Cardiac muscle cell (in vitro differentiated cells and primary cell): Measurements from ENCODE around the gene FOXM1. TPM values are rescaled to one million over a fixed set of nuclear protein-coding genes. Genes with fewer than 3 reads are reported as not detected.

ENCODE experiments used
- DNase-seq, 2 donors: peaks; one replicate each; pipeline versions ENCODE4 v3.0.0 to v3.0.0-alpha.2; 2010 to 2017; ENCODE audit warnings: low read depth in 1 of 2, low spot score in 1 of 2
- H3K27ac ChIP-seq: fragments of 200-600 bp; sonication (generic); 2 replicates; pipeline ENCODE4 v1.5.1; 2016
- H3K27me3 ChIP-seq: fragments of 200-600 bp; sonication (generic); 2 replicates; pipeline ENCODE4 v1.6.0; 2016; ENCODE audit warnings: control low read depth
- H3K36me3 ChIP-seq: fragments of 200-600 bp; sonication (generic); 2 replicates; pipeline ENCODE4 v1.5.1; 2016; ENCODE audit warnings: control low read depth
- H3K4me1 ChIP-seq: fragments of 200-600 bp; sonication (generic); 2 replicates; pipeline ENCODE4 v1.8.1; 2017; ENCODE audit warnings: low read depth, mild to moderate bottlenecking, mixed run types
- H3K4me3 ChIP-seq: fragments of 200-600 bp; sonication (generic); 2 replicates; pipeline ENCODE4 v1.5.1; 2016; ENCODE audit warnings: mild to moderate bottlenecking
- H3K9me3 ChIP-seq: fragments of 200-600 bp; sonication (generic); 2 replicates; pipeline ENCODE4 v1.5.1; 2017; ENCODE audit warnings: low read depth, mild to moderate bottlenecking, control low read depth
- polyA plus RNA-seq: library from polyadenylated mRNA; unstranded; fragments of >200 nt; fragmentation: Nextera tagmentation; extraction: Ambion mirVana; gene quantifications from 2 replicates; pipeline ENCODE4 v1.2.1, GENCODE V29; 2016
- total RNA-seq: library from RNA; depleted of rRNA; stranded (reverse); fragments of >200 nt; gene quantifications from 2 replicates; pipeline ENCODE4 v1.2.3, GENCODE V29; 2016
- TF ChIP-seq, protein P1 (sequence below): IDR thresholded peaks from 2 replicates; pipeline ENCODE4 v1.5.1; 2012; ENCODE audit warnings: low read depth, mild to moderate bottlenecking, low read length

FOXM1 gene
- total and polyA plus RNA-seq, 2 experiments from 2014 or later: 11.5 to 36.1 TPM

DNA sequence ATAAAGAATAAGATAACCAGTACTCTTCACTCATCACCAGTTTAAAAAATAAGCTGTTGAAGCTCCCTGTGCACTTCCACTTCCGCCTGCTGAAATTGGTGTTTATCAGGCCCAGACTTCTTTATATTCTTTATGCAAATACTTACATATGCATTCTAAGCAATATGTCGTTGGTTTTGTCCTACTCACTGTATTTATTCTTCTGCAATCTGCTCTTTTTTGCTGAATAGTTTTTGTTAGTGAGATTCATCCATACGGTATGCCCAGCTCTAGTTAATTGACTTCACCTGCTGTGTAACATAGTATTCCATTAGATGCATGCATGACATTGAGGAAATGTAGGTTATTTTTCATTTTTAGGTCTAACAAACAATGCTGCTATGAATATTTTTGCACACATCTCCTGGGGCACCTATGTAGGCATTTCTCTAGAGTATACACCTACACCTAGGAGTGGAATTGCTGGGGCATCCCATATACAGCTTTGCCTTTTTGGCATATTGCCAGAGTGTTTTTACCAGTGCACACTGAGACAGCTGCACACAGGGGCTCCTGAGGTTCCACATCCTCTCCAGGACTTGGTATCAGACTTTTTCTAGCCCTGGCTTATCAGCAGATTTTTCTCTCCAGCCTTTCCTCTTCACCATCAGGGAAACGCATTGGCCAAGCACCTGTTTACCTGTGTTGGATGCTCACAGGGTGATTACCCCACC, 41.1 kb downstream of the FOXM1 start:
- Histone ChIP-seq H3K36me3 (peaks cover 4% of the 10 kb centered on the region), H3K27ac (no peak overlapping the region), H3K27me3 (no peaks in the 10 kb centered on the region), H3K4me3 (no peak overlapping the region), H3K4me1 (peaks cover 3% of the 10 kb centered on the region), H3K9me3 (no peaks in the 10 kb centered on the region)
- no peak for DNase-seq
- TF ChIP-seq, protein P1, sequence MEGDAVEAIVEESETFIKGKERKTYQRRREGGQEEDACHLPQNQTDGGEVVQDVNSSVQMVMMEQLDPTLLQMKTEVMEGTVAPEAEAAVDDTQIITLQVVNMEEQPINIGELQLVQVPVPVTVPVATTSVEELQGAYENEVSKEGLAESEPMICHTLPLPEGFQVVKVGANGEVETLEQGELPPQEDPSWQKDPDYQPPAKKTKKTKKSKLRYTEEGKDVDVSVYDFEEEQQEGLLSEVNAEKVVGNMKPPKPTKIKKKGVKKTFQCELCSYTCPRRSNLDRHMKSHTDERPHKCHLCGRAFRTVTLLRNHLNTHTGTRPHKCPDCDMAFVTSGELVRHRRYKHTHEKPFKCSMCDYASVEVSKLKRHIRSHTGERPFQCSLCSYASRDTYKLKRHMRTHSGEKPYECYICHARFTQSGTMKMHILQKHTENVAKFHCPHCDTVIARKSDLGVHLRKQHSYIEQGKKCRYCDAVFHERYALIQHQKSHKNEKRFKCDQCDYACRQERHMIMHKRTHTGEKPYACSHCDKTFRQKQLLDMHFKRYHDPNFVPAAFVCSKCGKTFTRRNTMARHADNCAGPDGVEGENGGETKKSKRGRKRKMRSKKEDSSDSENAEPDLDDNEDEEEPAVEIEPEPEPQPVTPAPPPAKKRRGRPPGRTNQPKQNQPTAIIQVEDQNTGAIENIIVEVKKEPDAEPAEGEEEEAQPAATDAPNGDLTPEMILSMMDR: no peak

DNA sequence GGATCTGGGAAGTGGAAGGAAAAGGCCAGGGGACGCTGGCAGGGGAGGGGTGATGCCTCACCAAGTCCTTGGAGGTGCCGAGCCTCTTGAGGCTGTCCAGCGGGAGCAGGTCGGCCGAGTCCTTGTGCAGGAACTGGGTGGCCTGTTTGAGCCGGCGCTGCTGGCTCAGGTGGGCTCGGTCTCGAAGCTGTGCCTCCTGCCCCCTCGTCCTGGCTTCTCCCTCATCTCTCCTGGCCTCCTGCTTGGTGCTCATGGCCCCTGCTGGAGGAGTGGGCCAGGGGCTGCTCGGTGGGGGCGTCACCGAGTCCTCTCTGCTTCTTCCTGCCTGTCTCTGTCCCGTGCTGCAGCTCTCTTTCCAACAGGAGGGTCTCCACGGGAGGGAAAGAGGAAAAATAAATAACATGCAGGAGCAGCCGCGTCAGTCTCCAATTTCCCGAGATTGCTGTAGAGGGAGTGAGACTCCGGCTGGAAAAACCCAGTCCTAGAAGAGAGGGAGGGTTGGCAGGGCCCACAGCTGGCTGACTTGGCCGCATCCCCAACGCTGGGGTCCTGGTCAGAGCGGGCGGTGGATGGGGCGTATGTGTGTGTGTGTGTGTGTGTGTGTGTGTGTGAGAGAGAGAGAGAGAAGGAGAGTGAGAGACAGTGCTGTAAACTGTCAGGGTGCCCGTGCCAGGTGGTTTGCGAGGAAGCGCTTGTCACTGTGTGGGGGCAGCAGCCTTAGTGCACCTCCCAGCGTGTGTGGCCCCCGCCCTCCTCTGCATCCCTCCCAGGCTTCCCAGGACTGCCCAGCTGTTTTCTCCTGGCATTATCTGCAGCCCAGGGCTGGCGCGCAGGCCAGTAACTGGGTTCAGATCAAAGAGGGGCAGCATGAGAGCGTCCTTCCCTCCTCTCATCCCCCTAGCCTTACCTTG, 42.1 kb downstream of the FOXM1 start, which contains the start of gene NRIP2:
Gene NRIP2 (minus strand): TSS at position 455 of the 911 bp plus-strand sequence. CDS start 52 bp downstream, at position 403.
- Histone ChIP-seq H3K27ac (no peak within 1 kb of the TSS), H3K27me3 (no peaks in the 10 kb centered on the region), H3K4me3 (no peak within 1 kb of the TSS), H3K4me1 (peaks cover 3% of the 10 kb centered on the region), H3K36me3 (peaks cover 4% of the 10 kb centered on the region), H3K9me3 (no peaks in the 10 kb centered on the region)
- DNase-seq: peak in 1 of 2 donors; percentile 82
- TF ChIP-seq, protein P1: peak; percentile 15

DNA sequence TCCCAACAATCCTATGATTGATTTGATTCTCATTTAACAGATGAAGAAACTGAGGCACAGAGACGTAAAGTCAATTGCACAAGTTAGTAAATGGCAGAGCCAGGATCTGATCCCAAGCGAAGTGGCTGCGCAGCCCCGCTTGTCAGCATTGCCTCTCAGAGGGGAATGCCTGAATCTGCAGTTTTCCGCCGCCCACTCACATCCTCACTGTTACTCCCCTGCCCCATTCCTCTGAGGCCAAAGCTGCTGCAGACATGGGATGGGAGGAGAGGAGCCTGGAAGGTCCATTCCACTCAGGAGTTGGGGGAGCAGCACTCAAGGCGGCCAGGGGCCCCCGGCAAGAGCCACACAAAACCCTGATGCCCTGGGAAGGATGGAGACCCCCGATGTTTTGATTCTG, 43.2 kb downstream of the FOXM1 start:
- TF ChIP-seq, protein P1: no peak
- no peaks in the 10 kb centered on the region for H3K9me3 ChIP-seq
- peaks cover 3% of the 10 kb centered on the region for H3K4me1 ChIP-seq
- DNase-seq: peak in 1 of 2 donors; percentile 53
- no peak overlapping the region for H3K4me3 ChIP-seq
- no peaks in the 10 kb centered on the region for H3K27me3 ChIP-seq
- H3K27ac ChIP-seq: no peak overlapping the region
- no peaks in the 10 kb centered on the region for H3K36me3 ChIP-seq

DNA sequence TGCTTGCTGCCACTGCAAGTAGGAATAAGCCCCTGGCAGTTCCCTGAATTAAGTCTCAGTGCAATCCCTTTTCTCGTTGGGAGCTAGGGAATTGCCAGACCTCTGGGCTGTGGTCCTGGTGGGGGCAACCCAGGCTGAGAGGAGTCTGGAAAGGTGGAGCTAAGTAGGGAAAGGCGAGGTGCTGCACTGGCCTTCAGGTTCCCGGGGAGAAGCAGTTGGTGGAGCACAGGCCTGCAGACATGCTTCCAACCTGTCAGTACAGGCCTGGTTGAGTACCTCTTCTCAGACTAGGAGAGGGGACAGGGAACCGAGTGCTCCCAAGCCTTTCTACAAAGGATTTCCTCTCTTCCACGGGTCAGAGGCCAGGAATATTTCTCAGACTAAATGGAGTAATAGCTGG, 43.6 kb downstream of the FOXM1 start:
- TF ChIP-seq, protein P1: no peak
- Histone ChIP-seq H3K4me1 (no peaks in the 10 kb centered on the region), H3K4me3 (no peak overlapping the region), H3K27ac (no peak overlapping the region), H3K9me3 (no peaks in the 10 kb centered on the region), H3K27me3 (no peaks in the 10 kb centered on the region), H3K36me3 (no peaks in the 10 kb centered on the region)
- DNase-seq: no peak

DNA sequence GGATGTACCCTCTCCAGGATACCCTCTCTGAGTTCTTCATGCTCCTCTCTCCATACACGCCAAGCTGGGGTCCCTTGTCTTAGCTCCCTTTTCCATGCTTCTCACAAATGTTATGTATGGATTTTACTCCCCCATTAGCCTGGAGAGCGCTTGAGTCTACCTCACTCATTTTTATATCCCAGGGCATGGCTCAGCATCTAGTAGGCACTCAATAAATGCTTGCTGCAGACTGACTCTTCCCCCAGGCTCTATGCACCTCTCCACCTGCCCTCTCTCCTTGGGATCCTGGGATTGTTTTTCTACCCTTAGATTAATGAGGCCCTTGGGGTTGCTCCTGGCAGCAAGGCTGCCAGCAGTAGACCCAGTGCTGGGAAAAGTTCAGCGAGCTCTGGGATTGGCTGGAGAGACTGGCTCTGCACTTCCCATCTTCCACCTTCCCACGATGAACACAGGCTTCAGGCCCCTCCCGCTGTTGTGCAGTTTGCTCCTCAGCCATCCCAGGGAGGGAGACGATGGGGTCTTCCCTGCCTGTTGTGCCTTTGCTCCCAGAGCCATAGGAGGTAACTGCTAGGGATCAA, 44.3 kb downstream of the FOXM1 start:
- Histone ChIP-seq H3K4me3 (no peak overlapping the region), H3K27me3 (no peaks in the 10 kb centered on the region), H3K4me1 (no peaks in the 10 kb centered on the region), H3K27ac (no peak overlapping the region), H3K9me3 (no peaks in the 10 kb centered on the region), H3K36me3 (peaks cover 2% of the 10 kb centered on the region)
- no peak for DNase-seq
- TF ChIP-seq, protein P1: no peak
